Measurements from ENCODE around the gene RABL6.
"Not testable (repeated sequence)": the region's sequence is repeated elsewhere in the genome, so short reads cannot be mapped to it uniquely, and the experiment has no call there.

Gene RABL6

DNA sequence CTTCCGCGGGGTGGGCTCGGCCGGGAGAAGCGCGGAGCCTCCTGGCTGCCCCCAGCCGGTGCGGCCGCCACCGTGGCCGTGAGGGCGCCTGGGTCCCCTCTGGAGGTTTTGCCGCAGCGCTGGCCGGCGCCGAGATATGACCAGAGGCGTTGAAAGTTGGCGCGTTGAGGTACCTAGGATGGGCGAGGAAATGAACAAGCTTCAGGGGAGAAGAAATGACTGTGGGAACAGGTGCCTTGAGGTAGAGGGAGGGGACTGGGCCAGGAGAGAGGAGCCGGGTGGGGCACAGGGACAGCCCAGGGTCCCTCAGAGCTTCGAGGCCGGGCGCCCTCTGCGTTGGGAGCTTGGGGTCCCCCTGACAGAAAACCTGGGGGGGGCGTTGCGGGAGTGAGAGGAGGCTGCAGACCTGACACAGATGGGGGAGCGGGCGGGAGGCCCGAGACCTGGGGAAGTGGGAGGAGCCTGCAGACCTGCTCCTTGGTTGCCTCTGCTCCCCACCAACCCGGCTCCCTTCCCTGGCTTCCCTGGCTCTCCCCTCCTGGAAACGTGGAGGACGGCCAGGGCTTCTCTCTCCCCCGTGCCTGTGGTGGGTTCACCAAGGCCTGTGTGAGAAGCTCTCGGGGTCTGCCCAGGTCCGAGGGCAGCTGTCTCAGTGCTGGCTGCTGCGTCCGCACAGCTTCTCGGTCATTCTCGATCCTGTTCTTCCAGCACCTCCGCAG, 14.2 kb downstream of the RABL6 start:
- DNase-seq (ENCODE audit: low spot score) = no peak

DNA sequence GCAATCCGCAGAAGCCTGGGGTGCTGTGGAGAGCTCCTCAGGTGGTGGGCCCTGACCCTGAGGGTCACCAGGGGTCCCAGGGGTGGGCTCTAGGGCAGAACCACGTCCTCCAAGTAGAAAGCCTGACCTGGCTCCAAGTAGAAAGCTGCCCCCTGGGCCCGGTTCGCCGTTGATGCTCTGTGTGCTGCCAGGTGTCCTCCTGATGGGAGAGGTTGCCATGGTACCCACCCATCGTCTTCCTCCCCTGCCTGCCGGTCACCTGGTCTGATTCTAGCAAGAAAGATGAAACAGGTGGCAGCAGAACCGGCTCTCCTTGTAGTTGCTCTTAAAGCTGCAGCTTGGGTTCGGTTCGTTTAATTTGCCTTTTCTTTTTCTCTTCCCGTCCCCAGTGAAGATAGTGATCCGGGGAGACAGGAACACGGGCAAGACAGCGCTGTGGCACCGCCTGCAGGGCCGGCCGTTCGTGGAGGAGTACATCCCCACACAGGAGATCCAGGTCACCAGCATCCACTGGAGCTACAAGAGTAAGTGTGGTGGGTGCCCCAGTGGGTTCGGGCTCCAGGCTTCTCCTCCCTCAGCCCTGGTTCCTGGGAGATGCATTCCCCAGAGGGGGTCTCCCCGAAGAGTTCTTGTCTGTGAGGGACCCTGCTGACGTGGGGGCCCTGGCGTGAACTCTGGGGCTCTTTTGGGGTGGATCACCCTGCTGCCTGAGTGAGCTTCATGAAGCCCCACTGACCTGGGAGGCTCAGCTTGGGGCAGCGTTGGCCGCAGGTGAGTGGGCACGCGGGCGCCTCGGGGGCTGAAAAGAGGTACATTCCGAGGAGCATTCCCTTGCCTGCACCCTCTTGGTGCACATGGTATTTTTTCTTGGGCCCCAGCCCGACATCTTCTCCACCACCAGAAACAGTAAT, 15.6 kb downstream of the RABL6 start:
- DNase-seq (ENCODE audit: low spot score) = no peak

DNA sequence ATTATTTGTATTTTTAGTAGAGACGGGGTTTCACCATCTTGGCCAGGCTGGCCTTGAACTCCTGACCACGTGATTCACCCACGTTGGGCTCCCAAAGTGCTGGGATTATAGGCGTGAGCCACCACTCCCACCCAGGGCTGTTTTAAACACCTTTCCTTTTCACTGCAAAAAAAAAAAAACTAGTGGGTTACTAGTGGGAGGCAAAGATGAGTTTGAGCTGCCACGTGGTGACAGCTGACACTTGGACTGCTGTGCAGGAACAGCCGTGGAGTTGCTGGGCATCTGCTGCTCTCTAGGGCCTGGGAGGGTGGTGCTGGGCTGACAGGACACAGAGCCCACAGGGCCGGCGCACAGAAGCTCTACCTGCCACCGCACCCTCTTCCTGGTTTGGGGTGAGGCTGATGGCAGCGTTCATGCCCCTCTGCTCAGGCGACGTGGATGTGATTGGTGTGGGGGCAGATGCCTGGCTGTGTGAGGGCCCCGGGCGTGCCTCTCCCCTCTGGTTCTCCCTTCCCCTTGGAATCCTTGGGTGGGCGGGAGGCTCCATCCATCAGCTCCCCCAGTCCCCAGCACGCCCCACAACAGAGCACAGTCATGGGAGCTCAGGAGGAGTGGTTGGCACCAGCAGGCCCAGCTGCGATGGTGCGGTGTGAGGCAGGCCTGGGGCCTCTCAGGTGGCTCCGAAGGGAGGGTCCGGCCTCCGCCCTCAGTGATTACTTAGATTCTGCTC, 16.9 kb downstream of the RABL6 start:
- no peak for DNase-seq (ENCODE audit: low spot score)

DNA sequence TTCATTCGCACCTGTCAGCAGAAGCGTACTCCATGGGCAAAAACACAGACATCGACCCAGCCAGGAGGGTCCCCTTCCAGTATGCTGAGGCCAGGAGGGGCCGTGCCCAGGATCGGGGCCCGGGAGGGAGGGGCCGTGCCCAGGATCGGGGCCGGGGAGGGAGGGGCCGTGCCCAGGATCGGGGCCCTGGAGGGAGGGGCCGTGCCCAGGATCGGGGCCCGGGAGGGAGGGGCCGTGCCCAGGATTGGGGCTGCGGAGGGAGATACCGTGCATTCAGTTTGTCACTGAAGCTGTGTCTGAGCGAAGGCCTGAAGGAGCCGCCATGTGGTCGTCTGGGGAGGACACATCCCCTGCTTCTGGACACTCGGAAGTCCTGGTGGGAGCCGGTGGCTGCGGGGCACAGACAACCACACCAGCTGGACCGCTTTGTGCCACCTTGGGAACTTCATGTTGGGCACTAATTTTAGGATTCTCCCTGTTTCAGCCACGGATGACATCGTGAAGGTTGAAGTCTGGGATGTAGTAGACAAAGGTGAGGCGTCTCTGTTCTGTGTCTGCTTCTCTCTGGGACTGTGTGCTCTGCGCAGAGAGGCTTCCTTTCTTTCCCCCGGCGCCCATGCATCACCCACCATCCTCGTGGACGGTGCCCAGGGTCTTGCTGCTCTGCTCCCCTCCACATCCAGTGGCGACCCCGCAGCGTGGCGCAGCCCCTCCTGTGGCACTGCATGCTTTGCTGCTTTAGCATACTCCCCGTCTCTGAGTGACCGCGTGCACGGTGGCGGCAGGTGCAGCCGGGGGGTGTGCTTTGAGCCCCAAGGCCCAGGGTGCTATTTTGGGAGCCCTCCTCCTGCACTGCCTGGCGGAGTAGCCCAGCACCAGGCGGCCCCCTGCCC, 17.8 kb downstream of the RABL6 start:
- no peak for DNase-seq (ENCODE audit: low spot score)

DNA sequence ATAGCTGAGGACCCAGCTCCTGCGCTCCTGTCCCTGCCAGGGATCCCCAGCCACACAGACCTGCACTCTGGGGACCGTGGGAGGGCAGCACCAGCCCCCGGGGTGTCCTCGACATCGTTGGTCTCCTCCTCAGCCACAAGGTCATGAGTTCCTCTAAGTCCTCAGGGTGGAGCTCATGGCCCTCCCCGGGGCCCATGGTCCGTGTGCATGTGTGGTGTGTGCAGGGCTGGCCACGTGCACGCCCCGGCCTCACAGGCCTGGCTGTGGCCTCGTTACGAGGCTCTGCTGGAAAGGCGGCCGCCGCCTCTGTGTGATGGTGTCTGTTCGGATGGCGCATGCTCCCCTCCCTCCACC, 18.4 kb downstream of the RABL6 start:
- DNase-seq (ENCODE audit: low spot score) = no peak

DNA sequence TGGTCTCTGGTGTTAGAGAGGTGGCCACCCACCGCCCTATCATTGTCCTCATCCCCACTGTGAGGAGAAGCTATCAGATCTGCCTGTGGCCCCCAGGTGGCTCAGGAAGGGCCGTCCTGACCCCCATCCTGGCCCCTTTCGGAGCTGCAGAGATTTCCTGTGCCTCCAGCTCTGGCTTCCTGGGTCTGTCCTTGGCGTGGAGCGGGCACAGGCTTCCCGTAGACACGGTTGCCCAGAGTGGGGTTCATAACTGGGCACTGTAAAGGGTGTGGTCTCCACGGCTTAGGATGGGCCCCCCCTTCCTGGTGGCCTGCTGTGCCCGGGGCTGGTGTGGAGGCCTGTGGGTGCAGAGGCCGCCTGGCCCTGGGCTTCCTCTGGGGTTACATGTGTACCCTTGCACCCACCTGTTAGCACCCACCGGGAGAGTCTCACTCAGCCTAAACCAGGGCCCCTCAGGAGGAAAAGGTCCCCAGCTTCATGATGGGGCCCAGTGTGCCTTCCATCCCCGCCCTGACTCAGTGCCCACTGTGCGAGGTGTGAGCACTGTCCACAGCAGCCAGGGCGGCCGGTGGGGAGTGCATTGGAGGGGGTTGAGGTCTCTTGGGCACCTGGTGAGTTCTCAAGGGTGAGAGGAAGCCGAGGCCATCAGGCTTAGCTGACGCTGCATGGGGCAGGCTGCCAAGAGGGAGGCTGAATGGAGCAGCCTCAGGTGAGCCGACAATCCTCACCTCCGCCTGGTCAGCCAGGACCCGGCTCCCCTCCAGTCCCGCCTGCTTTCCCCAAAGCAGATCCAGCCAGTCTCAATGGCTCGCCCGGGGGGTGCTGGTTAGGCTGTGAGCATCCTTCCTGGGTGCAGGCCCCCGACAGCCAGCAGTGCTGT, 19.2 kb downstream of the RABL6 start:
- DNase-seq (ENCODE audit: low spot score) = no peak

DNA sequence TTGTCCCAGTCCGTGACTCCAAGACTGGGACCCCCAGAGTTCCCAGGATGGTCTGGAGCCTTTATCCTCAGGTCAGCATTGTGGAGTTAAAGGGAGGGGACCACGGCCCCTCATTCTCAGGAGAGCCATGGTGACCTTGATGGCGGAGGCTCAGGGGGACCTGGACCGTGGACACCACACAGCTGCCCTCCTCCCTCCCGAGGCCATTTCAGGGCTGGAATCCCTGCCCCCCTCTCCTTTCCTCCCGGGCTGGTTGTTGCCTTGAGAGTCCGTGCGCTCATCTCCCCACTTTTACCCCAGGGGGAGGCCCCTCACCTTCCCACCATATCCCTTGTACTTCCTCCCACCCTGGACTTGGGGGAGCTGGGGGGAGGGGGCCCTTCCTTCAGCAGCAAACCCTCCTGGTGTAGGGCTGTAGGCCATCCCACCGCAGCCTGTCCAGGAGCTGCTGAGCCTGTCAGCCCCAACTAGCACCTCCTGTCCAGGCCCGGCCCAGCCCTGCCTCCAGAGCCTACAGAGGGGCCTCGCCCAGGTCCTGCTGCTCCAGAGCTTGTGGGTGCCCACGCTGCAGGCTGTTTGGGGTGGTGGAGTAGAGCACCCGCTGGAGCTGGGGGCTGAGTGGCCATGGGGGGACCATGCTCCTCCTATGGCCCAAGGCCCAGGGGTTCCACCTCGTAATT, 20.2 kb downstream of the RABL6 start:
- no peak for DNase-seq (ENCODE audit: low spot score)

DNA sequence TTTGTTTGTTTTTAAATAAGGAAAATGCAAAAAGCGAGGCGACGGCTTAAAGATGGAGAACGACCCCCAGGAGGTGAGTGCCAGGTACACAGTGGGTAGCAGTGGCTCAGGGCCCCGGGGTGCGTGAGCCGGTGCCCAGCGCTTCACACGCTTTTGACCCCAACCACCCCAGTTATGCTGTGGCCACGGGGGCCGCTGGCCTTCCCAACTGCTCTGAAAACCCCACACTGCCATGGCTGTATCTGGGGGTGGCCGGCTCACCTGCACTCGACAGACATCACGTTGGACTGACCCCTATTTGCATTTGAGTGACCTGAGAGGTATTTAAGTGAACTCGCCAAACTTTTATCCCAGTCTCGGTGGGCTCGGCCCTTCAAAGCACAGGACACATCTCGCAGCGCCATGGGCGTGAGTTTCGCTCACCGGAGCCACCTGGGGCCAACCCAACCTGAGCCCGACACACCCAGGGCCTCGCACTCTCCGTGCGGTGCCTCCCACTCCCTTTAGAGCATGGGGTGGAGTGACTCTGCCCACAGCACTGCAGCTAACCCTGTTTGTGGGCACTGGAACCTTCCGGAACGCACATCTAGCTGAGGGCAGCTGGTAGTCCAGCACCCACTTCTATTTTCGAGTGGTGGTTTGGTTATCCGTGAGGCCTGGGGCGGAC, 20.9 kb downstream of the RABL6 start:
- no peak for DNase-seq (ENCODE audit: low spot score)

DNA sequence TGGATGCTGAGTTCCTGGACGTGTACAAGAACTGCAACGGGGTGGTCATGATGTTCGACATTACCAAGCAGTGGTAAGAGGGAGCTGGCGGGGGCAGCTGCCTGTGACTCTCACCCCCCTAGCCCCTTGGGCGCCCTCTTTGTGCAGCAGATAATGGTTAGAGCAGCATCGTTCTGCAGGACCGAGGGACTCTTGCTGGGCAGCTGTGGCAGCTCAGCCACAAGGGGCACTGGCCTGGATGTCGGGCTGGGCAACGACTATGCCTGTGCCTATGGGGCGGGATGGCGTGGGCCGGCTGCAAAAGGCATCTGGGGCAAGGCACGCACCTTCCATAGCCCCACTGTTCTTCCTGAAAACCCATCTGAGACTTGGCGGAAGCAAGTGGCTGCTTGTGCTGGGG, 21.7 kb downstream of the RABL6 start:
- no peak for DNase-seq (ENCODE audit: low spot score)

DNA sequence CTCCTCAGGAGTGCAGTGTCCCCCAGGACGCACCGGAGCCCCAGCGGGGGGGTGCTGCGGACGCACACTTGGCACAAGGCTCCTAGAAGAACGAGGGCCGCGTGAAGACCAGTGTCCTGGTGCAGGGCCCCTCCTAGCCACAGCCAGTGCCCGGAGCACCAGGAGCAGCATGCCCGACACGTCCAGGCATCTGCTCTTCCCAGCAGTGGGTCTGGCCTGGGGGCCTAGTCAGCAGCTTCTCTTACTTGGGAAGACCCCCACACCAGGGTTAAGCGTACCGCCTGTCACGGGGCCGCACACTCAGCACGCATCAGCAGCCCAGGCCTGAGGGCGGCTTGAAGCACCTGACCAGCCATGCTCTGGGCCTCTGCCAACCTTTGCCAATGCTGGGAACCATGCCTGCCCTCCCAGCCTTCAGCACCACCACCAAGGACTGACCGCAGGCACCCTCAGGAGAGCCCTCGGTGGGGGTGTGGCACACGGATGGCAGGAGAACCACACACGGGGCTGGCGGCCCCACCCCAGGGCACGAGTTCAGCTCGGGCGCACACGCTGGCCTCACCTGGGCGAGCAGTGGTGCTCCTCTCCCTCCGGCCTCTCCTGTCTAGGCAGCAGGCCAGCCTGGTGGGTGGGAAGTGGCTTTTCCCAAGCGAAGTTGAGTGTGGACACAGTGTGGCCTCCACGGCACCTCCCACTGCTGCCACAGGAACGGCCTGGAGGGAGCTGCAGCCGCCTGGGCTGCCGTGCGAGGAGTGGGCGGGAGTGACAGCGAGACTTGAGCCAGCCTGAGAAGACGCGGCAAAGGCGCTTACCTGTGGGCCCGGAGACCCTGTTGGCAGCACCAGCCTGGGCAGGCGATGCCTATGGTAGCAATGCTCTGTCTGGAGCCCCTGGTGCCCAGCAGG, 22.5 kb downstream of the RABL6 start:
- DNase-seq (ENCODE audit: low spot score) = no peak

DNA sequence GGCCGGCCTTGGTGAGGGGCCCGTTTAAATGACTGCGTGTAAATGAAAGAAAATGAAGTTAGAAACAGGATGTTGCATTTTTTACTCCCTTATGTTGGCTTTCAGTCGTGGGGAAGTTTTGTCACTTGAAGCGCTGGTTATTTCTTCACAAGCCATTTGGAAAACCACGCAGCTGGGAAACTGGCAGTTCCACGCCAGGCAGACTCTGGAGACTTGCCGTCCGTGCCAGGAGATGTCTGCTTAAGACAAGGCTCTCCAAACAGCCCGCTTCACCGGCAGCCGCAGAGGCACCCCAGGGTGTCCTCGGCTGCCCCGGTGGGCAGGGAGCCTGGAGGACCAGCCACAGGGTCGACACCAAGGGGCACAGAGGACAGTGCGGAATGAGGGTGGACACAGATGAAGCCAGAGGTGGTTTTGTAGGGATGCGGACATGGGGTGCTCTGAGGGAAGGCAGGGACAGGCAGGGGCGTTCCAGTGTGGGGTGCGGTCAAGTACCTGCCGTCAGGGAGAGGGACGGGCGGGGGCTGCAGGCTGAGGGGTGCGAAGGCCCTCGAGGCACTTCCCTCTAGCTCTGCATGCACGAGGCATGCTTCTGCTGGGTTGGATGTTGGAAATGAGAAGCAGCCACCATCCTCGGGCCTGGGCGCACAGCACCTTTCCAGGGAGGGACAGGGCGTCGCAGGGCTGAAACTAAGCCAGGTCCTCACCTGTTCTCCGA, 23.4 kb downstream of the RABL6 start:
- no peak for DNase-seq (ENCODE audit: low spot score)

DNA sequence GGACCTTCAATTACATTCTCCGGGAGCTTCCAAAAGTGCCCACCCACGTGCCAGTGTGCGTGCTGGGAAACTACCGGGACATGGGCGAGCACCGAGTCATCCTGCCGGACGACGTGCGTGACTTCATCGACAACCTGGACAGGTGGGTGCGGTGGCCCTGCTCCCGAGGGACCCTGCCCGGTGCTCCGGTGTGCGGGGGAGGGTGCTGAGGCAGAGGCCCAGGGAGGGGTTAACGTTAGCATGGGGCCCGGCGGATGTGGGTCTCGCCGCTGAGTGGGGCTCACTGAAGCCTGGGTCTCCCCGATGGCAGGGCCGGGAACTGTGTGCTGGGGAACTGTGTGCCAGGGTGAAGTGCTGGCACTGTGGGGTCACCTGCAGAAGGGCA, 24.0 kb downstream of the RABL6 start:
- DNase-seq (ENCODE audit: low spot score) = no peak

DNA sequence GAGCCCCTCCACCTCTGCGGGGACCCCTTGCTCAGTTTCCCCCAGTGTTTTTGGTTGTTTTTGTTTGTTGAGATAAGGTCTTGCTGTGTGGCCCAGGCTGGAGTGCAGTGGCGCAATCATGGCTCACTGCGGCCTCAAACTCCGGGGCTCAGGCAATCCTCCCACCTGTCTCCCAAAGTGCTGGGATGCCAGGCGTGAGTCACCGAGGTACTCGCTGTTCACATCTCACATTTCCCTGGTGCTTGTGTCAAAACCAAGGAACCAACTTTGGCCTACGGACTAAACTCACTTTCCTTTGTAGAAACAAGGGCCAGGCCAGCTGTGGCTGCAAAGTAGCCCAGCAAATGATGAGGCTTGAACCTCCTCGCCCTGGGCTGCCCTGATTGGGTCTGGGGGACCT, 24.8 kb downstream of the RABL6 start:
- no peak for DNase-seq (ENCODE audit: low spot score)

DNA sequence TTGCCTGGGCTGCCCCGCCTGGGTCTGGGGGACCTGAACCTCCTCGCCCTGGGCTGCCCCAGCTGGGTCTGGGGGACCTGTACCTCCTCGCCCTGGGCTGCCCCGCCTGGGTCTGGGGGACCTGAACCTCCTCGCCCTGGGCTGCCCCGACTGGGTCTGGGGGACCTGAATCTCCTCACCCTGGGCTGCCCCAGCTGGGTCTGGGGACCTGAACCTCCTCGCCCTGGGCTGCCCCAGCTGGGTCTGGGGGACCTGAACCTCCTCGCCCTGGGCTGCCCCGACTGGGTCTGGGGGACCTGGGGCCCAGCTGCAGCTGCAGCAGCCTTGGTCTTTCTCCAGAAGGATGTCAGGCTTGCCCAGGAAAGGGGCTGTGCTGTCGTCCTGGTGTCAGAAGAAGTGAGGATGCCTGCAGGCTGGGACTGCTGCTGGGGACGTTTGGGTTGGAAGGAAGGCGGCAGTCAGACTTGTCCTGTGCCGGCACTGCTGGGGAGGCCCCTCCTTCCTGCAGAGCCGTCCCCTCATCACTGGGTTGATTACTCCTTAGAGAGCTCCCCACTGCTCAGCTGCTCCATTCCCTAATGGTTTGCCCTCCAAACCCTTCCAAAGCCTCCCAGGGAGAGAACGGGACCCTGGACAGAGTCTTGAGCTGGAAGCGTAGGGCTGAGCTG, 25.8 kb downstream of the RABL6 start:
- not testable (repeated sequence) for DNase-seq (ENCODE audit: low spot score)

DNA sequence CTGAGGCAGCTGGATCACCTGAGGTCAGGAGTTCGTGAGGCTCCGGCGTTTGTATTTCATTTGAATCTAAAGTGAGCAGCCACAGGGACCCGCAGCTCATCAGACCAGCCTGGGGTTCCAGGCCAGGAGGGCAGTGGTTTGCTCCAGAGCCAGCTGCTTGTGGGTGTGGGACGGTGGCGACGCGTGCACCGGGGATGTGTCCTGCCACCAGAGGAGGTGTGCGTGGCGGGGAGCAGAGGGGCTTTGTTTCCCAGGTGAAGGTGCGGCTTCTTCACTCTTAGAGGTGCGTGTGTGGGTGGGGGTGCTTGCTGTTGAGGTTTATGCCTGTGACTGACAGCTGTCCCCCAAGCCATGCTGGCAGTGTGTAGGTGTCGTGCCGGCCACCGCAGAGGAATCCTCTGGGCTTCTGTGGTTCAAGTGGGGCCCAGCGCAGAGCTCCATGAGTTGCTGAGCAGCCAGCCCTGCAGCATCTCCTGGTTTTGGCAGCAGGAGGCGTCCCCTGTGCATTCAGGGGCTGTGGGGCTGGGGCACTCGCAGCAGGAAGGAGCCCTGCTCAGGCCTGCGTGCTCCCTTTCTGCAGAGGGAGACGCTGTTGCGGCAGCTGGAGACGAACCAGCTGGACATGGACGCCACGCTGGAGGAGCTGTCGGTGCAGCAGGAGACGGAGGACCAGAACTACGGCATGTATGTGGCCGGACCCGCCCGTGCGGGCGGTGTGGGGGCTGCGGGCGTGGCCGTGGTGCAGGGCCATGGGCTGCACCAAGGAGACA, 27.6 kb downstream of the RABL6 start:
- no peak for DNase-seq (ENCODE audit: low spot score)
